ENCODE data around the gene PEX16.

GRCh38 chr11:45877221-45877620 is 40.5 kb downstream of the PEX16 start:
- TF ChIP-seq POLR2A (IDR thresholded peaks at IDR 0.05; ENCODE audit: low read depth, low read length) (no peak), POLR2AphosphoS5 (IDR thresholded peaks at IDR 0.05; ENCODE audit: low read depth, low read length) (no peak), TAF1 (IDR thresholded peaks at IDR 0.05; ENCODE audit: low read depth, low read length) (no peak), SPI1 (IDR thresholded peaks at IDR 0.05; ENCODE audit: low read depth, low read length) (no peak)
